IPS DF 19.7 (cell line): ENCODE measurements around the gene SNRPA.
"Not testable (repeated sequence)": the region's sequence is repeated elsewhere in the genome, so short reads cannot be mapped to it uniquely, and the experiment has no call there.

ENCODE experiments used
- DNase-seq: peaks from one replicate; pipeline ENCODE4 v3.0.0-alpha.2; 2013; ENCODE audit warnings: low read depth, low spot score

Gene SNRPA

DNA sequence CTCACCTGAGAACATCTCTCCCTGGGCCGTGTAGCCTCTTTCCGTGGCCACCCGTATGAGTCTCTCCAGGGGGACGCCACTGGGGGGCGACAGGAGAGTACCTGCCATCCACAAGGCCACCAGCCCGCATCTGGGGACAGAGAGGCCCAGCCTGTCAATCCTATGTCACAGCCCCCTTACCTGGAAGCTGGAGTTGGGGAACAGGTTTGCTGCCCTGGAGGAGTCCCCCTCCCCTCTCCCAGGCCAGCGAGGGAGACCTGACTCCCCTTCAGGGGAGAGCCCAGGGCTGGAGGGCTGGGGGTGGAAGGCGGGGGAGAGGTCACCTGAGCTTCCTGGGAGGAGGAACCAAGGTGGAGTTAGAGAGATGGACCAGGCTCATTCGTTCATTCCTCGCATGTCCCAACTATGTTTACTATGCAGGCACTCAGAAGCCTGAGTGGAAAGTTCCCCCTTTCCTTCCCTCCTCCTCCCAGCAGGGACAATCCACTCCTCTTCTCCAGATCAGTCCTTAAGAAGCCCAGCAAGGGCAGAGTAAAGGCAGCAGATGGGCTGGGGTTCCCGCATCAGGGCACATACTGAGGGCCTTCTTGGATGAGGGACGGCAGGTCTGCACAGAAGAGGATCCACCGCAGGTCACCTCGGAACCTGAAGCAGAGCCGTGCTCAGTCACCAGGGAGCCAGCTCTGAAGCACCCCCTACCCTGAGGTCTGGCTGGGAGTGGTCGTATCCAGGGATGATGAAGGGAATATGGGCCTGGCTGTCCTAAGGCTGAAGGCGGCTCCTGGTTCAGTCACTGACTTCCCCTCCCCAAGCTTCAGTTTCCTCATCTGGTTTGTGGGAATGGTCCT, 6.2 kb upstream of the SNRPA start:
- DNase-seq, result no peak

DNA sequence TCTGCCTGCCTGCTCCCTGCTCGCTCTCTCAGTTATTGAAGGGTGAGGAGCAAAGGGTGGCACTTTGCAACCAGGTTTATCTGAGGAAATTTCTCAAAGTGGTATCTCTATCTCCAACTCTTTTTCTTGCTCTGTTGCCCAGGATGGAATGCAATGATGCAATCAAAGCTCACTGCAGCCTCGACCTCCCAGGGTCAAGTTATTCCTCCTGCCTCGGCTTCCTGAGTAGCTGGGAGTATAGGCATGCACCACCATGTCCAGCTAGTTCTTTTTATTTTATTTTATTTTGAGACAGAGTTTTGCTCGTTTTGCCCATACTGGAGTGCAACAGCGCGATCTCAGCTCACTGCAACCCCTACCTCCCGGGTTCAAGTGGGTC, 5.6 kb upstream of the SNRPA start:
- DNase-seq, result no peak

DNA sequence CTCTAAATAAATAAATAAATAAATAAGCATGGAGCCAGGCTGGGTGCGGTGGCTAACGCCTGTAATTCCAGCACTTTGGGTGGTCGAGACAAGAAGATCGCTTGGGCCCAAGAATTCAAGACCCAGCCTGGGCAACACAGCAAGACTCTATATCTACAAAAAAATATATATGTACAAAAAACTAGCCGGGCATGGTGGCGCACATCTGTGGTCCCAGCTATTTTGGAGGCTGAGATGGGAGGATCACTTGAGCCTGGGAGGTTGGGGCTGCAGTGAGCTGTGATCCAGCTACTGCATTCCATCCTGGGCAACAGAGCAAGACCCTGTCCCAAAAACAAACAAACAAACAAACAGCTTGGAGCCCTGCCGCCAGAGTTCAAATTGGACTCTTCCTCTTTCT, 3.5 kb upstream of the SNRPA start:
- DNase-seq, result no peak

DNA sequence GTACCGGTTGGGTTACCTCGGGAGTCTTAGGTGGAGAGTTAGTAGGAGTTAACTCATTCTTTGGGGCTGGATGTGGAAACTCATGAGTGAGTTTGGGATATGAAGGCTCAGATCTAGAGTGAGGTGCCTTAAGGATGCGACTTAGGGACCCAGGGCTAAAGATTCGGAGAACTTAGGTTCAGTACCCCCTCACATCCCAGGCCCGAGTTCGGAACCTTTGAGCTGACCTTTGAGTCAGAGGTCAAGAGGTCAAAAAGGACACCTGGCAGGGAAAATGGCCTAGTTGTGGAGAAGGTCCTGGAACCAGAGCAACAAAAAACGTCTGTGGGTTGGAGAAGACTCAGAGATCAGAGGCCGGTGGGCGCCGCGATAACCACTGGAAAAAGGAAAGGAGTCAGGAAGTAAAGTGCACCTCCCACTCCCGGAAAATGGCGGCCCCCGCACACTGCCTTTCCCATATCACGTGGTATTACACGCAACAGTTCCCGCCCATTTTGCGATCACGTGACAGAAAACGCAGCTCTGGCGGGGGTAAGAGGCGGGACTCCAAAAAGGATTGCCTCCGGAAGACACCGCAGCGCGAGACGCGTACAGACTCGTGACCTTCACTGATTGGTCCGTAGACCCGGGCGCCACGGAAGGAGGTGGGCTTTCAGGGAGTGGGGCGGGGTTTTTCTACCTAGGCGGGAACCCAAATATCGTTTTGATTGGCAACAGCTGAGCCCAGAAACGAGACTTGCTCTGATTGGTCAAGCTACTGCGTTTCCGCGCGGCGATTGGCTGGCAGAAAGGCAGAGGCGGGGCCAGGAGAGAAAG, 737 bp upstream of the SNRPA start, which contains the start of gene ACTMAP:
TSS of gene ACTMAP (minus strand) at position 420 of the 816 bp plus-strand sequence. CDS start 674 bp downstream, outside the sequence.
- DNase-seq, result peak; percentile 98

DNA sequence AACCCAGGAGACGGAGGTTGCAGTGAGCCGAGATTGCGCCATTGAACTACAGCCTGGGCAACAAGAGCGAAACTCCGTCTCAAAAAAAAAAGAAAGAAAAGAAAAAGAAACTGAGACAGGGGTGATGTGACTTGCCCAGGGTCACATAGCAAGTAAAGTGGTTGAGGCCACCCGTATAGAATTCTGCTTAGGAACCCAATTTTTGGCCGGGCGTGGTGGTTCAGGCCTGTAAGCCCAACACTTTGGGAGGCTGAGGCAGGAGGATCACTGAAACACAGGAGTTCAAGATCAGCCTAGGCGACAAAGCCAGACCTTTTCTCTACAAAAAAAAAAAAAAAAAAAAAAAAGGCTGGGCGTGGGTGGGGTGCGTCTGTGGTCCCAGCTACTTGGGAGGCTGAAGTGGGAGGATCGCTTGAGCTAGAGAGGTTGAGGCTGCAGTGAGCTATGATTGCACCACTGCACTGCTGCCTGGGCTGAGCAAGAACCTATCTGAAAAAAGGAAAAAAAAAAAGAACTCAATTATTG, 1.3 kb downstream of the SNRPA start:
- no peak for DNase-seq

DNA sequence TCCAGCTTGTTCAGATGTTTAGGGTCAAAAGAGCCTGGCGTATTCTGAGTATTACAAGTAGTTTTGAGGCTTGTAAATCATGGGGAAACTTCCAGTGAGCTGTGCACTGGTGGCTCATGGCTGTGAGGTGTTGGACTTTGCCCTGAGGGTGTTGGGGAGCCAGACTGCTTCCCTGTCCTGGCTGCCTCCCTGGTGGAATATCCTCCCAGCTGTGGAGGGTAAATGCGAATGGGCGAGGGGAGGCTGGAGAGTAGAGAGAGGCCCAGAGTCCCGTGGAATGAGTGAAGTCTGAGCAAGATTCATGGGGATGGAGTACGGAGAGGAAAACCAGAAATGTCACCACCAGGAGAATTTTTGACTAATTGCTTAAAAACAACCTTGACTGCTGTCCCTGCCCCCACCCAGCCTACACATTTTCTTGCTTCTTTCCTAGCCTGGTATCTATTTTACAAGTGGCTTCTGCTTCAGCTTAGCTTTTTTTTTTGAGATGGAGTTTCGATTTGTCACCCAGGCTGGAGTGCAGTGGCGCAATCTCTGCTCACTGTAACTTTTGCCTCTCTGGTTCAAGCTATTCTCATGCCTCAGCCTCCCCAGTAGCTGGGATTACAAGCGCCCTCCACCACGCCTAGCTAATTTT, 3.7 kb downstream of the SNRPA start:
- no peak for DNase-seq

DNA sequence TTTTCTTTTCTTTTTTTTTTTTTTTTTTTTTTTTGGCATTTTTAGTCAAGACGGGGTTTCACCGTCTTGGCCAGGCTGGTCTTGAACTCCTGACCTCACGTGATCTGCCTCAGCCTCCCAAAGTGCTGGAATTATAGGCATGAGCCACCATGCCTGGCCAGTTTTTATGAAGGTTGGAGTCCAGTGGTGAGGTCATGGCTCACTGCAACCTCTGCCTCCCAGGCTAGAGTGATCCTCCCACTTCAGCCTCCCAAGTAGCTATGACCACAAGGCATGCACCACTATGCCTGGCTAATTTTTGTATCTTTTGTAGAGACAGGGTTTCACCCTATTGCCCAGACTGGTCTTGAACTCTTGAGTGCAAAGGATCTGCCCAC, 4.2 kb downstream of the SNRPA start:
- no peak for DNase-seq

DNA sequence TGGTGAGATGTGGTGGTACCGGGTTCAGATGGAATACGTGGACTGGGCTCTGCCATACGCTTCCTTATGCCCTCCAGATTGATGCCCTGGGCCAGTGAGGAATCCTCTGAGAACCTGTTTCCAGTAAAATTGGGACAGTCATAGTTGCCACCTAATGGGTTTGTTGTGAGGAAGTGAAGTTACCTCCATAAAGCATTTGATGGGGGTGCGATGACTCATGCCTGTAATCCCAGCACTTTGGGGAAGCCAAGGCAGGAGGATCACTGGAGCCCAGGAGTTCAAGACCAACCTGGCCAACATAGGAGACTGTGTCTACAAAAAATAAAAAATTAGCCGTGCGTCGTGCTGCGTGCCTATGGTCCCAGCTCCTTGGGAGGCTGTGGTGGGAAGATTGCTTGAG, 4.8 kb downstream of the SNRPA start:
- no peak for DNase-seq

DNA sequence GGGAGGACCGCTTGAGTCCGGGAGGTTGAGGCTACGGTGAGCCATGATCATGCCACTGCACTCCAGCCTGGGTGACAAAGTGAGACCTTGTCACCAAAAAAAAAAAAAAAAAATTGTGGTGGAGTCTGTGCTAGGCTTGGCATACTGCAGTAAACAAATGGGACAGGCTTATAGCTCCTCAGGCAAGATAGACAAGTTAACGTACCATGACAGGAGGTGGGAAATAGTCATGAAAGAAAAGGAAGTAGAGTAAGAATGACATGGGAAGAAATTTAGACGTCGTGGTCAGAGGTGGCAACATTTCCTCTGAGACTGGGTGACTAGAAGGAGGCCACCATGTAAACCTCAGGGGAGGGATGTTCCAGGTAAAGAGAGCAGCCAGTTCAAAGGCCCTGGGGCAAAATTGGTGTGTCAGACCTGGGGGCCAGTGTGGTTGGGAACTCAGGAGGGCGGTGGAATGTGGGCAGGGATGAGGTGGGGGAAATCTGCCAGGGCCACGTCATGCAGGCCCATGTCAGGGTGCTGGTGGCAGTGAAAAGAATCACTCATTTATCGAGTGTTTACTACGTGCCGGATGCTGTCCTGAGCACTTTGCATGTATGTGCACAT, 5.6 kb downstream of the SNRPA start:
- no peak for DNase-seq

DNA sequence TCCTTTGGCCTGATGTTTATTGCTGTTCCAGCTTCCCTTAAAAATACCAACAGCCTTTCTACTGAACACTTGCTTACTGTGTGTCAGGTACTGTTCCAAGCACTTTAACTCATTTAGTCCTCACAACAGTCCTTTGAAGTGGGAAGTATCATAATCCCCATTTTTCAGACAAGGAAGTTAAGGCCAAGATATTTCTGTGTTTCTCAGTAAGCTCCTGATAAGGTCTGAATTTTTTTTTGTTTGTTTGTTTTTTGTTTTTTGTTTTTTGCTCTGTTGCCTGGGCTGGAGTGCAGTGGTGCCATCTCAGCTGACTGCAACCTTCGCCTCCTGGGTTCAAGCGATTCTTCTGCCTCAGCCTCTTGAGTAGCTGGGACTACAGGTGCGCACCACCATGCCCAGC, 7.5 kb downstream of the SNRPA start:
- DNase-seq, result no peak

DNA sequence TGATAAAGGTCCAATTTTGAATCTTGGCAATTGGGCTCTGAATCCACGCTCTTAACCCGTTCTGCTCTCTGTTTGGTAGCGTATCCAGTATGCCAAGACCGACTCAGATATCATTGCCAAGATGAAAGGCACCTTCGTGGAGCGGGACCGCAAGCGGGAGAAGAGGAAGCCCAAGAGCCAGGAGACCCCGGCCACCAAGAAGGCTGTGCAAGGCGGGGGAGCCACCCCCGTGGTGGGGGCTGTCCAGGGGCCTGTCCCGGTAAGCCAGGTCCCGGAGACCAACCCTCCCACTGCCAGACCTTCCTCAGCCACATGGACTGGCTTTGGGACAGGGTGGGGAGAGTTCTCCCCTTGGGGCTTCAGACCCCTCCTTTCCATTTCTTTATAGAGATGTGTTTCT, 8.3 kb downstream of the SNRPA start:
- no peak for DNase-seq

DNA sequence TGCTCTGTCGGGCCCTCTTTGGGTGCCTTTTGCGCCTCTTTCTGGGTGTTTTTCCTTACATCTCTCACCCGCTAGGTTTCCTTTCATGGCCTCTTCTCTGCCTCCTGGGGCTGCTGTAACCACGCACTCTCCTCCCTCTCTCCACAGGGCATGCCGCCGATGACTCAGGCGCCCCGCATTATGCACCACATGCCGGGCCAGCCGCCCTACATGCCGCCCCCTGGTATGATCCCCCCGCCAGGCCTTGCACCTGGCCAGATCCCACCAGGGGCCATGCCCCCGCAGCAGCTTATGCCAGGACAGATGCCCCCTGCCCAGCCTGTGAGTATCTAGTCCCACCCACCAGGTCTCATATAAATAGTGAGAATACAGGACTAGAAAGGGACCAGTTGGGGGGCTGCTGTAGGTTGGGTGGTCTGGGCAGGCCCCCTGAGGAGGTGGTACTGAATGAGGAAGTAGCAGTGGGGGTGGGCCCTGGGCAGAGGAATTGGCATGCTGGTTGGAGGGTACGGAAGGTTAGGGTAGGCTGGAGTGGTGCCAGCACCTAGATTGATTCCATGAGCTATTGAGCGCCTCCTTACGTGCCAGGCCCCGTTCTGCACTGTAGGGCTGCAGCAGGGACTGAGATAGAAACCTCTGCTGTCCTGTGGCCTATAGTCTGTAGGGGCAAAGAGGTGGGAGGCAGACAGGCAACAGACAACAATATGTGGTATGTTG, 11.9 kb downstream of the SNRPA start:
- no peak for DNase-seq

DNA sequence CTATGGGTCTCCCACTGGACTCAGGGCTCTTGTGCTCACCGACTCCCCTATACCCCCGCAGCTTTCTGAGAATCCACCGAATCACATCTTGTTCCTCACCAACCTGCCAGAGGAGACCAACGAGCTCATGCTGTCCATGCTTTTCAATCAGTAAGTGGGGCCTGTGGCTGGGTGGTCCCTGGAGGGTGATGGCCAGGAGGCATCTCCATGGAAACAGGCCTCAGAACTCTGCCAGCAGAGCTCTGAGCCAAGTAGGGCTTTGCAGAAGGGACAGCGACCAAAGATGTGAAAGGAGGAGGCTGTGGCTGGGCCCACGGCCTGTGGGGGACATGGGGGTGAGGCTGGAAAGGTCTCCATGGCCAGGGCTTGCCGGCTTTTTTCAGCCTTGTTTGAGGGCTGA, 12.5 kb downstream of the SNRPA start:
- no peak for DNase-seq

DNA sequence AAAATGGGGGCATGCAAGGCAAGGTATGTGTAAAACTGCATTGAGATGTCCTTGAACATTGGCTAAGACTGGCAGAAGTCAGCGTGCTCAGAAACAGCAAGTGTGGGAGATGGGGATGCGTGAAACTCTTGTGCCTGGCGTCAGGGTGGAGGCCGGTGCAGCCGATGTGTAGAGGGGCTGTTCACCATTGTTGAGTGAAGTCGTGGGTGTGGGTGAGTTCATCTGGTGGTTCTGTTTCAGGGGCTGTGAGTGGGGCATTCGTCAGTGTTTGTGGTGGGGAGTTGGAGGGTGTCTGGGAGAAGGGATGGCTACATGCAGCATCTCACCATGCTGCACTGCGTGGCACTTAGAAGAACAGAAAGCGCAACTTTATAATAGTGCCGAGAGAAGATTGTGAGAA, 13.0 kb downstream of the SNRPA start:
- no peak for DNase-seq

DNA sequence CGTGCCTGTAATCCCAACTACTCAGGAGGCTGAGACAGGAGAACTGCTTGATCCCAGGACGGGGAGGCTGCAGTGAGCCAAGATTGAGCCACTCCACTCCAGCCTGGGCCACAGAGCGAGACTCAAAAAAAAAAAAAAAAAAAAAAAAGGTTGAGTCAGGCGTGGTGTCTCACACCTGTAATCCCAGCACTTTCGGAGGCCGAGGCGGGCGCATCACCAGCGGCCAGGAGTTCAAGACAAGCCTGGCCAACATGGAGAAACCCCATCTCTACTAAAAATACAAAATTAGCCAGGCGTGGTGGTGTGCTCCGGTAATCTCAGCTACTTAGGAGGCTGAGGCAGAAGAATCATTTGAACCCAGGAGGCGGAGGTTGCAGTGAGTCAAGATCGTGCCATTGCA, 15.4 kb downstream of the SNRPA start:
- DNase-seq, result not testable (repeated sequence)

DNA sequence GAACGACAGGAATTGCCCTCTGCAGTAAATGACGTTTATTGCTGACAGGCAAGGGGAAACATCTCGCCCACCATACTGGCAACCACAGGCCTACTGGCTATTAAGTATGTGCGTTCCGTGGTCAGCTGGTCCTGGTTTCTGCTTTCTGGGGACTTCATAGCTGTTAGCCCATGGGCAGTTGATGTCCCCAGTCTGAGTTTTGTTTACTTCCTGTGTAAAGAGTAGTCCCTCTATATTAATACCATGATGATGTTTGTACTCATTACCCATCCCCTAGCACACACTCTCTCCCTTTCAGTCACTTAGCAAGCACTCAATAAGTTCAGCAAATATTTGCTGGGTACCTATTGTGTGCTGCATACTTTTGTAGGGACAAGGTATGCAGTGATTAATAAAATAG, 17.9 kb downstream of the SNRPA start:
- DNase-seq, result no peak

DNA sequence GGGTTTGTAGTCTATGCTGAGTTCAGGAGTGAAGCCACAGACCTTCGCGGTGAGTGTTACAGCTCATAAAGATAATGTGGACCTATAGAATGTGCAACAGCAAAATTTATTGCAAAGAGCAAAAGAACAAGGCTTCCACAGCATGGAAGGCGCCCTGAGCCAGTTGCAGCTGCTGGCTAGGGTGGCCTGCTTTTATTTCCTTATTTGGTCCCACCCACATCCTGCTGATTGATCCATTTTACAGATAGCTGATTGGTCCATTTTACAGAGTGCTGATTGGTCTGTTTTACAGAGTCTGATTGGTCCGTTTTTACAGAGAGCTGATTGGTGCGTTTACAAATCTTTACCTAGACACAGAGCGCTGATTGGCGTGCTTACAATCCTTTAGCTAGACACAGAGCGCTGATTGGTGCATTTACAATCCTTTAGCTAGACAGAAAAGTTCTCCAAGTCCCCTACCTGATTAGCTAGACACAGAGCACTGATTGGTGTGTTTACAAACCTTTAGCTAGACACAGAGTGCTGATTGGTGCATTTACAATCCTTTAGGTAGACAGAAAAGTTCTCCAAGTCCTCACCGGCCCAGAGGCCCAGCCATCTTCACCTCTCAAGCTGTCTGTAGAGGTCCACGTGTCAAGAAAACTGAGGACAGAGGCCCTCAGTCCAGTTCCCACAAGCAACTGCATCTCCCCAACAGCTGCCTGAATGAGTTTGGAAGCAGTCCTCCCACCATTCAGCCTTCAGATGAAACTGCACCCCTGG, 20.3 kb downstream of the SNRPA start:
- not testable (repeated sequence) for DNase-seq

DNA sequence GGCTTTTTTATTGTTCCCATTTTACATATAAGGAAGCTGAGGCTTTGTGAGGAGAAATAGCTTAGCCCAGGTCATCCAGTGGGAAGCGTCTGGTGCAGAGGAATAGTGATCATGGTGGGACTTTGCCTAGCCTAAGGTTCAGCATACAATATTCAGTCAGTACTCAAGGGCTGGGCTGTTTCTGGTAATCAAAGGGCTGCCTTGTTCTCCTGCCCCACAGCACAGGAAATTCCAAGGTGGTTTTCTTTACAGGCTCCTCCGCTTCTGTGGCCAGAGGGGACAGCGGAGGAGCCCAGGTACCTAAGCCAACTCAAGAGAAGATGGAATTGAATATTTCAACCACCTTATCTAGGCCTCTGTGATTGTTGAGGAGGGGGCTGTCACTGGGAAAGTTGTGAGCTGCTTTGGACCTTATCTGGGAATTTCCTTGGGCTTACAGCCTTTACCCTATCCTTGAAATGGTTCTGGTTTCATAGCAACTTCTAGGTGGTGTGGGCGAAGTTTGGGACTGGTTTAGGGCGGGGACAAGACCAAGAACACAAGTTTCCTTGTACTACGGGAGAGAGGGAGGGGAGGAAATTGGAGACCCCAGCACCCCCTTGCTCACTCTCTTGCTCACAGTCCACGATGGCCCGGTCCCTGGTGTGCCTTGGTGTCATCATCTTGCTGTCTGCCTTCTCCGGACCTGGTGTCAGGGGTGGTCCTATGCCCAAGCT, 24.1 kb downstream of the SNRPA start, which contains the start of gene MIA:
TSS of gene MIA (plus strand) at position 606 of the 716 bp plus-strand sequence. CDS start at position 628, 22 bp downstream.
- no peak for DNase-seq

DNA sequence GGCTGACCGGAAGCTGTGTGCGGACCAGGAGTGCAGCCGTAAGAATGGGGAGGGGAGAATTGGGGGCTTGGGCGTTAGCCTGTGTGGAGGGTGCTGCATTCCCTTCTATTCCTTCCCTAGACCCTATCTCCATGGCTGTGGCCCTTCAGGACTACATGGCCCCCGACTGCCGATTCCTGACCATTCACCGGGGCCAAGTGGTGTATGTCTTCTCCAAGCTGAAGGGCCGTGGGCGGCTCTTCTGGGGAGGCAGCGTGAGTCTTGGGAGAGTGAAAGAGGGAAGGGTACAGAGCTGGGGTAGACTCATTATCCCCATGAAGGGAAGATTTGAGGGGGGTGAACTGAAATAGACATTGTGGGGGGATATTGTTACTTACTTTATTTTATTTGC, 24.6 kb downstream of the SNRPA start:
- DNase-seq, result no peak

DNA sequence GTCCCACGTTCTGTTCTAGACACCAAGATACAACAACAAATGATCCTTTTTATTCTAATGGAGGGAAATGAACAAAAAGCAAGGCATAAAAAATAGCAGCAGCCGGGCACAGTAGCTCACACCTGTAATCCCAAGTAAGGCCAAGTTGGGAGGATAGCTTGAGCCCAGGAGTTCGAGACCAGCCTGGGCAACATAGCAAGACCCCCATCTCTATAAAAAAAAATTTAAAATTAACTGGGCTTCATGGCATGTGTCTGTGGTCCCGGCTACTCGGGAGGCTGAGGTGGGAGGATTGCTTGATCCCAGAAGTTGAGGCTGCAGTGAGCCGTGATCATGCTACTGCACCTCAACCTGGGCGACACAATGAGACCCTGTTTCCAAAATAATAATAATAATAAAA, 25.4 kb downstream of the SNRPA start:
- no peak for DNase-seq
